NOMO-1 treated with DMSO at 0.1 percent for 48 hours (cell line): ENCODE data around the gene MALRD1.

Experiments used
- DNase-seq: peaks from one replicate; lab custom pipeline; 2025; ENCODE audit not compliant: unreplicated experiment; lab: John Stamatoyannopoulos, UW

The MALRD1 gene

DNA sequence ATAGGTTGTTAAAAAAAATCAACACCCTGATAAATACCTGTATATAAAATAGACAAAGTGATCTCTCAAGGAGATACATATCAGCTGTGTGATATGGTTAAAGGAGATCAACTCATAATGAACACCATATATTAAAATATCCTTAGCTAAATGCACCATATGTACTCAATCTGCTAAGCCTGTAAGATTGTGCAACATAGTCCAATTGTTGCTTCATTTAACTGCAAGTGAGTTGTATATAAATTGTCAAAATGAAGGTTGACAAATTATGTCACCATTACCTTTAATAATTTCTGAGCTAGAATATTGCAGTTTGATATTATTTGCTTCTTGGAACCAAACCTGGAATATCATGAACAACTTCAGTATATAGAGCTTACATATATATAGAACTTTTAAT, 283.7 kb downstream of the MALRD1 start:
- DNase-seq: no peak

DNA sequence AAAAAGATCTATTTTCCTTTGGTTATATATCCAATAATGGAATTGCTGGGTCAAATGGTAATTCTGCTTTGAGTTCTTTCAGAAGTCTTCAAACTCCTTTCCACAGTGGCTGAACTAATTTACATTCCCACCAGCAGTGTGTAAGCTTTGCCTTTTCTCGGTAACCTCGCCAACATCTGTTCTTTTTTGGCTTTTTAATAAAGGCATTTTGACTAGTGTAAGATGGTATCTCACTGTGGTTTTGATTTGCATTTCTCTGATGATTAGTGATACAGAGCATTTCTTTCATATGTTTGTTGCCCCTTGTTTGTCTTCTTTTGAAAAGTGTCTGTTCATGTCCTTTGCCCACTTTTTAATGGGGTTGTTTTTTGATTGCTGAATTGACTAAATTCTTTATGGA, 285.0 kb downstream of the MALRD1 start:
- no peak for DNase-seq

GRCh38 chr10:19347621-19348020, 299.0 kb downstream of the MALRD1 start:
- DNase-seq: no peak

GRCh38 chr10:19367176-19367575, 318.6 kb downstream of the MALRD1 start:
- no peak for DNase-seq

DNA sequence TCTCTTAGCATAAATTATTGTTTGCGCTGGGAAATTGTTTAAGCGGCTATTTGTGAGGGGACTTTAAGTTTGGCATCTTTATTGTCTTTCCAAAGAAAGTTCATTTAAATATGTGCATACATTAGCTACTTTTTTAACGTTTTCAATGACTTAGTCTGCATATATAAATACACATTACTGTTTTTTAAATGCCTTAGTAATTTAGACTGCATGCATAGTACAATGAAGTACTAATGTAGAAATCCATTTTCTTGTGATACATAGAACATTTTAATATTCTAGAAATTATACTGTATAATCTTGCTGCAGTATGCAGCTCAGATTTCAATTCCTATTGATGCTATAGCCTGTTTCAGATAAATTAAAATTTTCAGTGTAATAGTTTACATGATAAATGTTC, 325.4 kb downstream of the MALRD1 start:
- no peak for DNase-seq

DNA sequence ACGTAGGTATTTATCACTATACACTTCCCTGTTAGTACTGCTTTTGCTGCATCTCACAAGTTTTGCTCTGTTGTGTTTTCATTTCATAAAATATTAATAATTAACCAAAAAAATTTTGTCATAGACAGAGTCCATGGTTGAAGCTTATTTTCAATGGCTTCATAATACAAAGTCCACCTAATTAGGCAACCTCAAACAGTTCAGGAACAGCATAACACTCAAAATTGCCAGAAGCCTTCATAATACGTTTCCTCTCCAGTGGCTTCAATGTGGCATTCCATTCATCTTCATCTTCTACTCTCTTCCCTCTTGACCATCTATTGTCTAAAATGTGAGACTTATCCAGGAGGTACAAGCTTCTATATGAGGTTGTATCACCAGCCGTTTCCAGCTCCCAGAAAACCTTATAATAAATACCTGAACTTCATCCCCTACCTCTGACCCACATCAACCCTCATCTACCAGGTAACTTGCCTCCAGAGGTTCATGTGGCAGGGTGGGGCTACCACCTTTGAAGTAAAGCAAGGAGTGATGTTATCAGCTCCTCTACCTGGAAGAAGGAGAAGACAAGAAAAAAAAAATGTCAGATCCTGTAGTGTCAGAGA, 337.3 kb downstream of the MALRD1 start:
- no peak for DNase-seq

DNA sequence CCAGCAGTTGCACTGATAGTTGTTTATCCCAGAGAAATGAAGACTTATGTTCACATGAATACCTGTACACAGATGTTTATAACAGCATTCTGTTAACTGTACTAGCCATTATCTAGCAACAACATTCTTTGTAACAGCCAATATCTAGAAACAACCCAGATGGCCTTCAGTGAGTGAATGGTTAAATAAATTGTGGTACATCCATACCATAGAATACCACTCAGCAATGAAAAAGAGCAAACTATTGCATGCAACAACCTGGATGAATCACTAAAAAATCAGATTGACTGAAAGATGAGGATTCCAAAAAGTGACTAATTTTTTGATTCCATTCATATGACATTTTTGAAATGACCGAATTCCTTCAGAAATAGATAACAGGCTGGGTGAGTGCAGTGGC, 360.3 kb downstream of the MALRD1 start:
- no peak for DNase-seq

DNA sequence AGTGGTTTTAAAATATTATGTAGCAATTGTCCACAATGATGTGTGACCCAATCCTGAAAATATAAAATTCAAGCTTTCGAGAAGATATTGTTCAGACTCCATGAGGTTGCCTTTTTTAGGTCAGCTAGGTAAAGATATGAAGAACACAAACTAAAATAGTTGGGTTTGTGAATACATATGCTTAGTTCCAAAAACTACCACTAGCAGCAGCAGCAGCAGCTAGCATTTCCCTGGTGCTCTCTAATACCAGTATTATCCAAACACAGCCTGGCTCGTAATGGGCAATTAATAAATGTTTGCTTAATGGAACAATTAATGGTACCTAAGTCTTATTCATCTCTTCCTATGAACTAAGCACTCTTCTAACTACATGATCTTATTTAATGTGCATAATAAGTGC, 362.5 kb downstream of the MALRD1 start:
- no peak for DNase-seq

DNA sequence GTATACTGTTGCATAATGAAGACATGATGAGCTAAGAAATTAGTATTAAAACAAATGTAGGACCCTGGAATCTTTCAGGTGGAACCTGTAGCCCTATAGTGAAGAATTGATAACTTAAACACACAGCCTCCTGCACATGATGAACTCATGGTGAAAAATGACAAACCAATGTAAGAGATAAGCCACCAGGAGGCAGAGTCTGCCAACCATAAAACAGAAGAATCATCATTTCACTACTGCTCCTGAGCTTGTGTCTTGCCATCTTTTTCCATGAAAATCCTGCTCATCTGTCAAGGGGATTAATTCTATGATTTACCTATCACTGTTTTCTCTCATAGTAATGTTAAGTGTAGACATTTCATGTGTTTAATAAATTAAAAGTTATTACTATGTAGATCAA, 363.9 kb downstream of the MALRD1 start:
- peak; percentile 14 for DNase-seq

GRCh38 chr10:19416164-19416563, 367.6 kb downstream of the MALRD1 start:
- no peak for DNase-seq

GRCh38 chr10:19417740-19418139, 369.1 kb downstream of the MALRD1 start:
- no peak for DNase-seq

GRCh38 chr10:19421674-19422073, 373.1 kb downstream of the MALRD1 start:
- DNase-seq: no peak

GRCh38 chr10:19426034-19426433, 377.4 kb downstream of the MALRD1 start:
- no peak for DNase-seq

DNA sequence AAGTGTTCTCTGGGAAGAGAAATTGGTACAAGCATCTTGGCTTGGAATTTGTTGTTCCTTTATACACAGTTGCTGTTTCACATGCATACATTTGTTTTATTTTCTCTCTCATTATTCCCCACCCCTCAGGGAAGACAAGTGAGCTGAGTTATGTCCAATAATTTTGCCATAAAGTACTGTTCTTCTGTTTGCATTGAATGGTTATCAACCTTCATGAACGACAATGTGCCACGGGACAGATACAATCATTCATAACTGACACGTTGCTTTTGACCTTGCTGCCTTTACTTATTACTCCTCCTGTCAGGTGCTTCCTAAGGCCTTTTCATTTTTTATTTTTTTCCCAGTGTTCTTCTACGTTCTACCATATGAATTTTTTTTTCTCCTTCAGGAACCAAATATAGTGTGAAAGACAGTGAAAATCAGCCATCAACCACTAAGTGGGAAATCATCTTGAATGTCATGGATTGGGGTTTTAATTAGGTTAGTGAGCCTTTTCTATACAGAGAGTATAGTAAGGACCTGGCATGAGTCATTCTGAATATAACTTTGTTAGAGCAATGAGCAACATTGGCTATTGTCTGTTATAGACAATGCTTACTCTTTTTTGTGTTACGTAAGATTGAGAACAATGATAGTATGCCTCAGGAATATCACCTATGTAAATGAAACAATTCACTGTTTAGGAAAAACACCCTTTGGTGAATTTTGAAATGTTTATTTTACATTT, 383.2 kb downstream of the MALRD1 start:
- DNase-seq: no peak

DNA sequence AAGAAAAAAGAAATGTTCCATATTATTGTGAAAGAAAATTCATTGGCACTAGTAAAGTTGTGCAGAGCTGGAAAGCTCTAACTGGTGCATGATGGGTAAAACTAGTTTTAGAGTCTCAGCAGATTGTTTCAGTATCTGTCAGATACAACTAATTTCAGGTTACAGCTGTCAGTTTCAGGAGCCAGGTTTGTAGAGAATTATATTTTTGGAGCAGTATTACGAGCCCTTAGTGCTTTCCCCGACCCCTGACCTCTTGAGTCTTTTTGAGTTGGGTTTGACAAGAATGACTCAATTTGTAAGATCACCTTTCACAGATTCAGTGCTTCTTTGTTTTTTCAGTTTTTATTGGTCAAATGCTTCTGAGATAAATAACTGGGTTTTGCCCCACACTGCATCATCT, 401.3 kb downstream of the MALRD1 start:
- DNase-seq: no peak

- no peak for DNase-seq
These were observed 402.8 kb downstream of the MALRD1 start for GRCh38 chr10:19451356-19451755.

DNA sequence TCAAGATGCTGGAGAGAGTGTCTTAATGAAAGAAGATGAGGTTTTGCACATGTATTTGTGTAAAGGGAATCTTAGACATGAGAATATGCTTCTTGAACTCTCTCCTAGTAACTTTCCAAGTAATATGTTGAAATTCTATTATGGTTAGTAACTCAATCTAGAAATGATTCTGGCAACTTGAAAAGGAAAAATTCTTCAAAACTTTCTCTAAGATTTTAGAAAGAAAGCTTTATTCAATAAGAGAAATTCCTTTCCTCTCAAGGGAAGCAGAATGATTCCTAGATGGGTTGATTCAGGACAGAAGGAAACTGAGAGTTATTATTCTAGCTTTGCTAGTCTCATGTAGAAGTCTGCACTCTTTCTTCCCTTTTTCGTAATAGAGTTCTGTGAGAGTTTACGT, 403.3 kb downstream of the MALRD1 start:
- no peak for DNase-seq

DNA sequence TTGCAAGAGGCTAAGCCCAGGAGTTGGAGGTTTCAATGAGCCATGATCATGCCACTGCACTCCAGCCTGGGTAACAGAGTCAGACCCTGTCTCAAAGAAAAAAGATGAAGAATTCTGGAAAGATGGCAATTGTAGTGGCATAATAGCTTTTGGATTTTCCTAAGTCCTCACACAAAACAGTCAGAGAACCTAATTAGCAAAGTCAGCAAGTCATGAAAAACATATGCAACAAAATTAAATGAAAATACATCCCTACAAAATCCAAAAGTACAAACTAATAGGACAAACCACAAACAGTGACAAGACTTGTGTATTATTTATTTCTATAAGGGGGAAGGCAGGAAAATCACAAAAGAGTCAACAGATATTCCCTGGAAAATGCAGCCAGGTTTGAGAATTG, 405.4 kb downstream of the MALRD1 start:
- DNase-seq: no peak

GRCh38 chr10:19461588-19461987, 413.0 kb downstream of the MALRD1 start:
- no peak for DNase-seq

- no peak for DNase-seq
These were observed 418.1 kb downstream of the MALRD1 start for GRCh38 chr10:19466709-19467108.

- no peak for DNase-seq
These were observed 419.8 kb downstream of the MALRD1 start for GRCh38 chr10:19468413-19468812.

GRCh38 chr10:19469521-19469920, 420.9 kb downstream of the MALRD1 start:
- DNase-seq: no peak

DNA sequence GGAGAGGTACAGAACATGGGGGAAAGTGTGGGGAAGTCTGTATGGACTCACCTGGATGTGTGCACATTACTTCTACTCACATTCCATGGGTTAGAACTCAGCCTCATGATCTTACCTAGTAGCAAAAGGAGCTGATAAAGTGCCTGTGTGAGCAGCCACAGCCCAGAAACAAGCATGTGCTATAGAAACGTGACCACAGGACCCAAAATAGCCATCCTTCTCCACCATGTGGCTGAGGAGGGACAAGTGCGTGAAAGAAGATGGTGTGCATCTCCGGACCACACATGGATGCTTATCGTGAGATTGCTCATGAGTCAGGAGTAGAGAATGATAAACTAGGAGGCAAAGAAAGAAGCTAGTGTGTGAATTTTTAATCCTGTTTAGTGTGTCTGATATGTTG, 431.3 kb downstream of the MALRD1 start:
- no peak for DNase-seq
